Embryonic facial prominence (tissue), 1 donor: ENCODE results near the gene SENP2.

Source experiments
- DNase-seq: peaks from one replicate; pipeline ENCODE4 v3.0.0-alpha.2; 2016; ENCODE audit errors: extremely low spot score

The SENP2 gene

DNA sequence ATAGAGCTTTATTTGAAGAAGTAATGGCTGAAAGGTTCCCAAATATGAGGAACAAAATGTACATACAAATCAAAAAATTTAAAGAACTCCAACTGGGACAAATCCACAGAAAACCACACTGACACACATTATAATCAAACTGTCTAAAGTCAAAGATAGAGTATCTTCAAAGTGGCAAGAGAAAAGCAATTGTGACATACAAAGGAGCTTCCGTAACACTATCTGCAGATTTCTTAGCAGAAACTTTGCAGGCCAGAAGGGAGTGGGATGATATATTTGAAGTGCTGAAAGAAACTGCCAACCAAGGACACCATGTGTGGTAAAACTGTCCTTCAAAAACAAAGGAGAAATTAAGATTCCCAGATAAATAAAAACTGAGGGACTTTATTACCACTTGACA, 91.9 kb downstream of the SENP2 start:
- DNase-seq, result no peak

DNA sequence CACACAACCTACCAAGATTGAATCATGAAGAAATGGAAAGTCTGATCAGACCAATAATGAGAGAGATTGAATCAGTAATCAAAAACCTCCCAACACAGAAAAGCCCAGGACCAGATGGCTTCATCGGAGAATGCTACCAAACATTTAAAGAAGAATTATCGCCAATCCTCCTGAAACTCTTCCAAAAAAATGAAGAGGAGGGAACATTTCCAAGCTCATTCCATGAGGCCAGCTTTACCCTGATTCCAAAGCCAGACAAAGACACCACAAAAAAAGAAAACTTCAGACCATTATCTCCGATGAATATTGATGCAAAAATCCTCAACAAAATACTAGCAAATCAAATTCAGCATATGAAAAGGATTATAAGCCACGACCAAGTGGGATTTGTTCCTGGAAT, 94.1 kb downstream of the SENP2 start:
- no peak for DNase-seq
